HepG2 (cell line): Measurements from ENCODE around the gene CCDC30. TPM values are rescaled to one million over a fixed set of nuclear protein-coding genes. Genes with fewer than 3 reads are reported as not detected.

Experiments used
- ATAC-seq: fragments of 200-7000 bp; cut with Tn5 transposase; 3 replicates; pipeline ENCODE4 v1.9.1; 2020; ENCODE audit warnings: mild to moderate bottlenecking, moderate library complexity
- BruUV-seq: library from RNA; stranded (reverse); fragments of 400-500 nt; replicated peaks from 2 replicates; lab custom pipeline; 2021; lab: Mats Ljungman, UMichigan
- CTCF ChIA-PET: fragments of 300-600 bp; formaldehyde crosslinking; extraction: SDS; loops from one replicate; lab custom pipeline; 2021; ENCODE audit warnings: low total read pairs, inconsistent platforms, low intra/inter-chr PET ratio; lab: Yijun Ruan, JAX
- POLR2A ChIA-PET: fragments of 350-600 bp; sonication (Branson Sonifier 250); formaldehyde crosslinking; loops from one replicate; lab custom pipeline; 2020; ENCODE audit warnings: antibody characterized with exemption, inconsistent platforms; lab: Yijun Ruan, JAX
- DNase-seq: peaks from one replicate; pipeline ENCODE4 v3.0.0-alpha.2; 2015; ENCODE audit warnings: low spot score
- FAIRE-seq: peaks from 3 replicates; lab custom pipeline; 2011; peaks lifted over from hg19 to GRCh38; lab: Jason Lieb, UNC
- H2AFZ ChIP-seq: one replicate; pipeline ENCODE4 v1.6.1; 2011; ENCODE audit warnings: low read length, inconsistent platforms
- H3K27ac ChIP-seq: fragments of 300-600 bp; 3 replicates; pipeline ENCODE4 v1.8.0; 2011; ENCODE audit warnings: mixed run types, mild to moderate bottlenecking, mixed read lengths, low read length, inconsistent platforms; ENCODE audit not compliant: insufficient read depth; ENCODE audit errors: extremely low read length
- H3K27me3 ChIP-seq, 2 experiments: fragments of 200-600 bp in 1 of 2; 2 replicates in 1 of 2; 3 replicates in 1 of 2; pipeline versions ENCODE4 v1.6.0 to v1.8.0; 2011; ENCODE audit warnings: low read length in 2 of 2, mild to moderate bottlenecking in 2 of 2, moderate library complexity in 2 of 2, inconsistent platforms in 1 of 2; ENCODE audit not compliant: insufficient read depth in 2 of 2, control insufficient read depth in 1 of 2
- H3K36me3 ChIP-seq, 2 experiments: fragments of 200-600 bp in 1 of 2; replicated peaks in 1 of 2; 2 replicates in 1 of 2; 3 replicates in 1 of 2; pipeline versions ENCODE4 v1.5.1 to v1.8.0; 2011; ENCODE audit warnings: low read length in 2 of 2, inconsistent platforms in 1 of 2; ENCODE audit not compliant: insufficient read depth in 2 of 2, control insufficient read depth in 1 of 2
- H3K4me1 ChIP-seq: 2 replicates; pipeline ENCODE4 v1.5.1; 2012; ENCODE audit warnings: low read length, inconsistent platforms; ENCODE audit not compliant: insufficient read depth
- H3K4me2 ChIP-seq: 2 replicates; pipeline ENCODE4 v1.6.0; 2011; ENCODE audit warnings: low read depth, low read length, inconsistent platforms
- H3K4me3 ChIP-seq, 3 experiments: fragments of 200-600 bp in 1 of 3; sonication (generic), shearing (Covaris generic) in 1 of 3; replicated peaks in 1 of 3; 2 replicates each; pipeline ENCODE4 v1.5.1; 2011 to 2016; ENCODE audit warnings: low read length in 3 of 3, inconsistent platforms in 2 of 3, low read depth in 2 of 3, mild to moderate bottlenecking in 2 of 3, control low read depth in 1 of 3, mixed read lengths in 1 of 3; ENCODE audit not compliant: insufficient read depth in 1 of 3
- H3K79me2 ChIP-seq: one replicate; pipeline ENCODE4 v1.6.1; 2011; ENCODE audit warnings: low read length, inconsistent platforms; ENCODE audit not compliant: insufficient read depth
- H3K9ac ChIP-seq: 2 replicates; pipeline ENCODE4 v1.6.0; 2011; ENCODE audit warnings: mild to moderate bottlenecking, low read depth, low read length, inconsistent platforms; ENCODE audit not compliant: insufficient read depth
- H3K9me3 ChIP-seq: 2 replicates; pipeline ENCODE4 v1.5.1; 2012; ENCODE audit warnings: mild to moderate bottlenecking, low read length
- H4K20me1 ChIP-seq: 2 replicates; pipeline ENCODE4 v1.6.0; 2011; ENCODE audit warnings: inconsistent platforms, mild to moderate bottlenecking, low read length, moderate library complexity; ENCODE audit not compliant: insufficient read depth
- KAT7 ChIP-seq: IDR thresholded peaks from 2 replicates; pipeline ENCODE4 v1.6.1; 2018; ENCODE audit warnings: borderline replicate concordance, missing compliant biosample characterization
- SALL2 ChIP-seq: sonication (generic); formaldehyde crosslinking; IDR thresholded peaks from 2 replicates; pipeline ENCODE4 v1.8.1; 2023; ENCODE audit warnings: mild to moderate bottlenecking, missing genetic modification reagents, inconsistent platforms
- SRSF4 ChIP-seq: fragments of 200-400 bp; formaldehyde crosslinking; IDR thresholded peaks from one replicate; pipeline ENCODE4 v1.6.1; 2018; ENCODE audit warnings: mild to moderate bottlenecking, low read depth, low read length, moderate library complexity; ENCODE audit not compliant: poor library complexity, severe bottlenecking
- ZMYM3 ChIP-seq: sonication (generic); formaldehyde crosslinking; IDR thresholded peaks from 2 replicates; pipeline ENCODE4 v1.5.1; 2020; ENCODE audit warnings: mild to moderate bottlenecking, missing genetic modification reagents
- ZNF777 ChIP-seq: sonication (generic); formaldehyde crosslinking; IDR thresholded peaks from 2 replicates; pipeline ENCODE4 v1.4.0; 2020; ENCODE audit warnings: missing genetic modification reagents
- ZZZ3 ChIP-seq: sonication (generic); formaldehyde crosslinking; IDR thresholded peaks from 2 replicates; pipeline ENCODE4 v1.4.0; 2020; ENCODE audit warnings: missing genetic modification reagents, mild to moderate bottlenecking, borderline replicate concordance
- WGBS: methylation state at CpG from one replicate; pipeline ENCODE4 v1.1.6; 2017; ENCODE audit warnings: low lambda C conversion rate; 5-methylcytosine and 5-hydroxymethylcytosine counted together
- in situ Hi-C: cut with HindIII; loops from 2 replicates; pipeline ENCODE4 v1.10.0; 2017; ENCODE audit warnings: low pct_unique_long_range_greater_than_20kb; ENCODE audit not compliant: extremely low pct_ligation_motif_present
- intact Hi-C: fragments of 100-400 bp; cut with micrococcal nuclease; formaldehyde crosslinking; loops from one replicate; pipeline ENCODE4 v1.10.0; 2022; ENCODE audit not compliant: unreplicated experiment
- polyA plus RNA-seq, 8 experiments: library from polyadenylated mRNA; depleted of rRNA in 3 of 8; stranded (reverse) in 7 of 8; unstranded in 1 of 8; fragments of >200 nt; fragmentation: Illumina TruSeq in 4 of 8; extraction: Trizol in 4 of 8; gene quantifications; 2 replicates each; pipeline versions ENCODE4 v1.2.1 to v1.2.3, GENCODE V29; 2011 to 2016; ENCODE audit warnings: low read depth in 4 of 8, missing spikeins in 1 of 8, mixed read lengths in 1 of 8; ENCODE audit not compliant: insufficient read depth in 1 of 8
- total RNA-seq, 5 experiments: library from RNA; depleted of rRNA; stranded (reverse); fragments of >200 nt; fragmentation: Illumina TruSeq; extraction: Trizol; gene quantifications; 2 replicates each; pipeline ENCODE4 v1.2.3, GENCODE V29; 2016; ENCODE audit warnings: low read depth in 1 of 5
- TF ChIP-seq, protein P1 (sequence below): sonication (generic); formaldehyde crosslinking; IDR thresholded peaks from 2 replicates; pipeline ENCODE4 v1.4.0; 2020; ENCODE audit warnings: mild to moderate bottlenecking, low read depth, missing genetic modification reagents
- TF ChIP-seq, protein P2 (sequence below): sonication (generic); formaldehyde crosslinking; IDR thresholded peaks from 2 replicates; pipeline ENCODE4 v1.8.1; 2023; ENCODE audit warnings: mild to moderate bottlenecking, missing genetic modification reagents, borderline replicate concordance
- TF ChIP-seq, protein P3 (sequence below): sonication (generic); formaldehyde crosslinking; IDR thresholded peaks from 2 replicates; pipeline ENCODE4 v1.4.0; 2020; ENCODE audit warnings: missing genetic modification reagents
- TF ChIP-seq, protein P4 (sequence below): sonication (generic); formaldehyde crosslinking; IDR thresholded peaks from 2 replicates; pipeline ENCODE4 v1.4.0; 2020; ENCODE audit warnings: missing genetic modification reagents
- TF ChIP-seq, protein P5 (sequence below): sonication (generic); formaldehyde crosslinking; IDR thresholded peaks from 2 replicates; pipeline ENCODE4 v1.4.0; 2020; ENCODE audit warnings: missing genetic modification reagents

Gene CCDC30
- total and polyA plus RNA-seq, 2 of the 13 experiments (the other 11 are each of a cell fraction or from before 2014, with no cell fraction given): 0.25 to 0.77 TPM

DNA sequence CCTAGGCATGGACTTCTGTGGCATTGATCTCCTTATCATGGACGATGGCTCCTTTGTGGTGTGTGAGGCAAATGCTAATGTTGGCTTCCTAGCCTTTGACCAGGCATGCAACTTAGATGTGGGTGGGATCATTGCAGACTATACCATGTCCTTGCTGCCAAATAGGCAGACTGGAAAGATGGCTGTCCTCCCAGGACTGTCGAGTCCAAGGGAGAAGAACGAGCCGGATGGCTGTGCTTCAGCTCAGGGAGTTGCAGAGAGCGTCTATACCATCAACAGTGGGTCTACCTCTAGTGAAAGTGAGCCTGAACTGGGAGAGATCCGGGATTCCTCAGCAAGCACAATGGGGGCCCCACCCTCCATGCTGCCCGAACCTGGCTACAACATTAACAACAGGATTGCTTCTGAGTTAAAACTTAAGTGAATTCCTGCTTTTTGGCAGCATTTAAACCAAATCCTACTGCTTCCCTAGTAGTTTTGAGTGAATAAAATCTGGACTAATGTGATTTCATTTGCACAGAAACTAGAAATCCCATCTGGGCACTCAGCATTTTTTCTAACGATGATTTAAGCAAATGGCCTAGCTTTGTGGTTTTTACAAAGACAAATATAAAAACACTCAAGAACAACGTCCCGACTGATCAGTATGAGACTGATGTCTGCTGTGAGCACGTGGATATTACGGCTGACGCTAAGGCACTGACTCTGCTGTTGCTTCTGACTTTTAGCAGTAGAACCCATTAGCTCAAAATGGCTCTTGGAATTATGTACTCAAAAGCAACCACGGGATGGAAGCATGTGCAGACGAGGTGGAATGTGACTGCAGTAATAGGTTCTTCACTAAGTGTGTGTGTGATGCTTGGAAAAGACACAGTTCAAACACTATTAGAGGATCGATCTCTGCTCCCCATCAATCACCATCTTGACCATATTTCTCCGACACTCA lies 48.3 kb upstream of the CCDC30 start:
- DNase-seq (no peak), FAIRE-seq (no peak), ATAC-seq (no peak)
- intact Hi-C loops (no loop called here), in situ Hi-C loops (no loop called here)
- no peaks in the 10 kb centered on the region for H3K4me1 ChIP-seq
- ChIA-PET CTCF (no interaction called here), POLR2A (no interaction called here)
- H3K4me2 ChIP-seq: no peak overlapping the region
- H2AFZ ChIP-seq: no peak overlapping the region
- H3K9ac ChIP-seq: no peak overlapping the region
- no peak overlapping the region for H3K4me3 ChIP-seq
- no peaks in the 10 kb centered on the region; a peak in 1 of 5 replicates for H3K36me3 ChIP-seq
- WGBS: 70% methylated on average over 16 of the region's 17 CpGs
- H4K20me1 ChIP-seq: no peaks in the 10 kb centered on the region
- H3K79me2 ChIP-seq: no peaks in the 10 kb centered on the region
- BruUV-seq: no TSS peak
- H3K9me3 ChIP-seq: no peaks in the 10 kb centered on the region
- H3K27me3 ChIP-seq: no peaks in the 10 kb centered on the region
- H3K27ac ChIP-seq: no peak overlapping the region
- TF ChIP-seq, protein P1, sequence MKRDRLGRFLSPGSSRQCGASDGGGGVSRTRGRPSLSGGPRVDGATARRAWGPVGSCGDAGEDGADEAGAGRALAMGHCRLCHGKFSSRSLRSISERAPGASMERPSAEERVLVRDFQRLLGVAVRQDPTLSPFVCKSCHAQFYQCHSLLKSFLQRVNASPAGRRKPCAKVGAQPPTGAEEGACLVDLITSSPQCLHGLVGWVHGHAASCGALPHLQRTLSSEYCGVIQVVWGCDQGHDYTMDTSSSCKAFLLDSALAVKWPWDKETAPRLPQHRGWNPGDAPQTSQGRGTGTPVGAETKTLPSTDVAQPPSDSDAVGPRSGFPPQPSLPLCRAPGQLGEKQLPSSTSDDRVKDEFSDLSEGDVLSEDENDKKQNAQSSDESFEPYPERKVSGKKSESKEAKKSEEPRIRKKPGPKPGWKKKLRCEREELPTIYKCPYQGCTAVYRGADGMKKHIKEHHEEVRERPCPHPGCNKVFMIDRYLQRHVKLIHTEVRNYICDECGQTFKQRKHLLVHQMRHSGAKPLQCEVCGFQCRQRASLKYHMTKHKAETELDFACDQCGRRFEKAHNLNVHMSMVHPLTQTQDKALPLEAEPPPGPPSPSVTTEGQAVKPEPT (CRISPR knock-in tag): no peak
- TF ChIP-seq ZZZ3: no peak
- no peak for TF ChIP-seq KAT7 (CRISPR knock-in tag)
- TF ChIP-seq ZMYM3: no peak
- TF ChIP-seq, protein P2, sequence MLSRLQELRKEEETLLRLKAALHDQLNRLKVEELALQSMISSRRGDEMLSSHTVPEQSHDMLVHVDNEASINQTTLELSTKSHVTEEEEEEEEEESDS: no peak
- TF ChIP-seq SRSF4: no peak
- TF ChIP-seq SALL2 (CRISPR knock-in tag): no peak
- TF ChIP-seq, protein P3, sequence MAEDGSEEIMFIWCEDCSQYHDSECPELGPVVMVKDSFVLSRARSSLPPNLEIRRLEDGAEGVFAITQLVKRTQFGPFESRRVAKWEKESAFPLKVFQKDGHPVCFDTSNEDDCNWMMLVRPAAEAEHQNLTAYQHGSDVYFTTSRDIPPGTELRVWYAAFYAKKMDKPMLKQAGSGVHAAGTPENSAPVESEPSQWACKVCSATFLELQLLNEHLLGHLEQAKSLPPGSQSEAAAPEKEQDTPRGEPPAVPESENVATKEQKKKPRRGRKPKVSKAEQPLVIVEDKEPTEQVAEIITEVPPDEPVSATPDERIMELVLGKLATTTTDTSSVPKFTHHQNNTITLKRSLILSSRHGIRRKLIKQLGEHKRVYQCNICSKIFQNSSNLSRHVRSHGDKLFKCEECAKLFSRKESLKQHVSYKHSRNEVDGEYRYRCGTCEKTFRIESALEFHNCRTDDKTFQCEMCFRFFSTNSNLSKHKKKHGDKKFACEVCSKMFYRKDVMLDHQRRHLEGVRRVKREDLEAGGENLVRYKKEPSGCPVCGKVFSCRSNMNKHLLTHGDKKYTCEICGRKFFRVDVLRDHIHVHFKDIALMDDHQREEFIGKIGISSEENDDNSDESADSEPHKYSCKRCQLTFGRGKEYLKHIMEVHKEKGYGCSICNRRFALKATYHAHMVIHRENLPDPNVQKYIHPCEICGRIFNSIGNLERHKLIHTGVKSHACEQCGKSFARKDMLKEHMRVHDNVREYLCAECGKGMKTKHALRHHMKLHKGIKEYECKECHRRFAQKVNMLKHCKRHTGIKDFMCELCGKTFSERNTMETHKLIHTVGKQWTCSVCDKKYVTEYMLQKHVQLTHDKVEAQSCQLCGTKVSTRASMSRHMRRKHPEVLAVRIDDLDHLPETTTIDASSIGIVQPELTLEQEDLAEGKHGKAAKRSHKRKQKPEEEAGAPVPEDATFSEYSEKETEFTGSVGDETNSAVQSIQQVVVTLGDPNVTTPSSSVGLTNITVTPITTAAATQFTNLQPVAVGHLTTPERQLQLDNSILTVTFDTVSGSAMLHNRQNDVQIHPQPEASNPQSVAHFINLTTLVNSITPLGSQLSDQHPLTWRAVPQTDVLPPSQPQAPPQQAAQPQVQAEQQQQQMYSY (CRISPR knock-in tag): no peak
- TF ChIP-seq, protein P4, sequence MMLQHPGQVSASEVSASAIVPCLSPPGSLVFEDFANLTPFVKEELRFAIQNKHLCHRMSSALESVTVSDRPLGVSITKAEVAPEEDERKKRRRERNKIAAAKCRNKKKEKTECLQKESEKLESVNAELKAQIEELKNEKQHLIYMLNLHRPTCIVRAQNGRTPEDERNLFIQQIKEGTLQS (CRISPR knock-in tag): no peak
- no peak for TF ChIP-seq ZNF777 (CRISPR knock-in tag)
- TF ChIP-seq, protein P5, sequence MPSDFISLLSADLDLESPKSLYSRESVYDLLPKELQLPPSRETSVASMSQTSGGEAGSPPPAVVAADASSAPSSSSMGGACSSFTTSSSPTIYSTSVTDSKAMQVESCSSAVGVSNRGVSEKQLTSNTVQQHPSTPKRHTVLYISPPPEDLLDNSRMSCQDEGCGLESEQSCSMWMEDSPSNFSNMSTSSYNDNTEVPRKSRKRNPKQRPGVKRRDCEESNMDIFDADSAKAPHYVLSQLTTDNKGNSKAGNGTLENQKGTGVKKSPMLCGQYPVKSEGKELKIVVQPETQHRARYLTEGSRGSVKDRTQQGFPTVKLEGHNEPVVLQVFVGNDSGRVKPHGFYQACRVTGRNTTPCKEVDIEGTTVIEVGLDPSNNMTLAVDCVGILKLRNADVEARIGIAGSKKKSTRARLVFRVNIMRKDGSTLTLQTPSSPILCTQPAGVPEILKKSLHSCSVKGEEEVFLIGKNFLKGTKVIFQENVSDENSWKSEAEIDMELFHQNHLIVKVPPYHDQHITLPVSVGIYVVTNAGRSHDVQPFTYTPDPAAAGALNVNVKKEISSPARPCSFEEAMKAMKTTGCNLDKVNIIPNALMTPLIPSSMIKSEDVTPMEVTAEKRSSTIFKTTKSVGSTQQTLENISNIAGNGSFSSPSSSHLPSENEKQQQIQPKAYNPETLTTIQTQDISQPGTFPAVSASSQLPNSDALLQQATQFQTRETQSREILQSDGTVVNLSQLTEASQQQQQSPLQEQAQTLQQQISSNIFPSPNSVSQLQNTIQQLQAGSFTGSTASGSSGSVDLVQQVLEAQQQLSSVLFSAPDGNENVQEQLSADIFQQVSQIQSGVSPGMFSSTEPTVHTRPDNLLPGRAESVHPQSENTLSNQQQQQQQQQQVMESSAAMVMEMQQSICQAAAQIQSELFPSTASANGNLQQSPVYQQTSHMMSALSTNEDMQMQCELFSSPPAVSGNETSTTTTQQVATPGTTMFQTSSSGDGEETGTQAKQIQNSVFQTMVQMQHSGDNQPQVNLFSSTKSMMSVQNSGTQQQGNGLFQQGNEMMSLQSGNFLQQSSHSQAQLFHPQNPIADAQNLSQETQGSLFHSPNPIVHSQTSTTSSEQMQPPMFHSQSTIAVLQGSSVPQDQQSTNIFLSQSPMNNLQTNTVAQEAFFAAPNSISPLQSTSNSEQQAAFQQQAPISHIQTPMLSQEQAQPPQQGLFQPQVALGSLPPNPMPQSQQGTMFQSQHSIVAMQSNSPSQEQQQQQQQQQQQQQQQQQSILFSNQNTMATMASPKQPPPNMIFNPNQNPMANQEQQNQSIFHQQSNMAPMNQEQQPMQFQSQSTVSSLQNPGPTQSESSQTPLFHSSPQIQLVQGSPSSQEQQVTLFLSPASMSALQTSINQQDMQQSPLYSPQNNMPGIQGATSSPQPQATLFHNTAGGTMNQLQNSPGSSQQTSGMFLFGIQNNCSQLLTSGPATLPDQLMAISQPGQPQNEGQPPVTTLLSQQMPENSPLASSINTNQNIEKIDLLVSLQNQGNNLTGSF (CRISPR knock-in tag): no peak
